Renal cortical epithelial cell (primary cell): Measurements from ENCODE around the gene GAK. TPM values are rescaled to one million over a fixed set of nuclear protein-coding genes. Genes with fewer than 3 reads are reported as not detected.
A peak's percentile ranks its signal among the peaks of the same experiment; 100 is the strongest.
"Not testable (repeated sequence)": the region's sequence is repeated elsewhere in the genome, so short reads cannot be mapped to it uniquely, and the experiment has no call there.

ENCODE experiments used
- DNase-seq: peaks from one replicate; pipeline ENCODE4 v3.0.0-alpha.2; 2011; ENCODE audit warnings: low read depth
- total RNA-seq: library from RNA; depleted of rRNA; stranded (reverse); fragments of >200 nt; gene quantifications from 2 replicates; pipeline ENCODE4 v1.2.3, GENCODE V29; 2014

Gene GAK
- total RNA-seq = 77.4 and 78.6 TPM in 2 replicates

DNA sequence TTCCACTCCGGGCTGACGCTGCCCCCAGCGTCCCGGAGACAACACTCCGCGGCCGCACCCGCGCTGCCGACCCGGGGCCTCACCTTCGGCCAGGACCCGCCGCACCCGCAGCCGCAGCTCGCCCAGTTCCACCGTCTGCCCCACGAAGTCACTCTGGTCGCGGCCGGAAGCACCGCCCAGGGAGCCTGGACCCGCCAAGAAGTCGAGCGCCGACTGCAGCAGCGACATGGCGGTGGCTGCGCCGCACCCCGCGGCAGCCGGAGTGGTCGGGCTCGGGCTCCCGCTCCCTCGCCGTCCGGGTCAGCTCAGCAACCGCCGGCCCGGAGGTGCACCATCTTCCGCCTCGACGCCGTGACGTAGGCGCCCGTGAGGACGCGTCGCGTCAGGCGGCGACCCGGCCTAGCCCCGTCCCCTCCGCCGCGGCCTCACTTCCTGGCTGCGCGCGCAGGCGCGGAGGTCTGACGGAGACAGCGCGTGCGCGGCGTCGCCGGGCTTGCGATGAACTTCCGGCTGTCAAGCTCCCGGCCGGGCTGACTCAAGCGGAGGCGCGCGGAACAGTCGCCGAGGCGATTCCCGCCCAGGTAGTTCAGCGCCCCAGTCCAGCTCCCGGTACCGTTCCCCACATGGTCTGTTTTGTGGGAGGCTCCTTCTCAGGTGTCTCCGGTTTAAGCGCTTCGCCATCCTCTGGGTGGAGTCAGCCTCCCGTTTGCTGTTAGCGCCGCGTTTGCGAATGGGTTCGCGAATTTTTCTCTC lies at the start of gene GAK, which contains the start of gene TMEM175:
GAK (minus strand) TSS at position 357 of the 753 bp plus-strand sequence; CDS start at position 228, 129 bp downstream.
TMEM175 (plus strand) TSS at position 501 of the 753 bp plus-strand sequence. CDS start 15,280 bp downstream, outside the sequence.
- peak; percentile 88 for DNase-seq

DNA sequence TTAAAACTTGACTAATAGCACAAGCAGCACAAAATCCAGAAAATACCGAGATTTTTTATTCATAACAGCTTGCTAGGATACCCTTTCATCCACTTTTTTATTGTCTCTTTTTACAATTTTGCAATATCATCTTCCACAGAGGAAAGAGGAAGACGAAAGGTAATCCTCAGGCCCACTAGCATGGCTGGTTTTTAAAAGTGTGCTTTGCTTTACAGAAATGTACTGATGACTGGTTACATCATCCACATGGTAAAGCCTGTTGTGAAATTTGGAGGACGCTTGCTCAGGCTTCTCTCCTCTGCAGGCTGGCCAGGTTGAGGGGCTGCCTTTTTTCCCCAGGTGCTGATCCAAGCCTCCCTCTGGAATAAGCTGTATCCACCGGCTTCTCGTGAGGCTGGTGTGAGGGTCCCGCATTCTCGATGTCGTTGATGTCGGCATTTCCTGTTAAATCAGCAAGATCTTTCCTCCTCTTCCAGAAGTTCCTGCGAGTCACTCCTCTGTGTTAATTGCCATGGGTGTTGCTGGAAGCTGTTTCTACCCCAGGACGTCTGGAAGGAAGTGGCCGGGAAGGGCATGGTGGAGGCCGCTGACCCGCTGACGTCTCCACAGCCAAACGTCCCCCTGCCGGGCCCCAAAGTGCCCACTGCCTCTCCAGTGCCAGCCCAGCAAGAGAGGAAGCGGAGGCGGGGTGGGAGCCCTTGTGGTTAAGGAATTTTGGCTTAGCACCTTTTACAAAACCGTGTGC lies 47.0 kb upstream of the GAK start:
- no peak for DNase-seq

DNA sequence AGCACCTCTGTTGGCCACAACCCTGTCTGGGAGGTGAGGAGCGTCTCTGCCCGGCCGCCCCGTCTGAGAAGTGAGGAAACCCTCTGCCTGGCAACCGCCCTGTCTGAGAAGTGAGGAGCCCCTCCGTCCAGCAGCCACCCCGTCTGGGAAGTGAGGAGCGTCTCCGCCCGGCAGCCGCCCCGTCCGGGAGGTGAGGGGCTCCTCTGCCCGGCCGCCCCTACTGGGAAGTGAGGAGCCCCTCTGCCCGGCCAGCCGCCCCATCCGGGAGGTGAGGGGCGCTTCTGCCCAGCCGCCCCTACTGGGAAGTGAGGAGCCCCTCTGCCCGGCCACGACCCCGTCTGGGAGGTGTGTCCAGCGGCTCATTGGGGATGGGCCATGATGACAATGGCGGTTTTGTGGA lies 43.9 kb upstream of the GAK start:
- not testable (repeated sequence) for DNase-seq

DNA sequence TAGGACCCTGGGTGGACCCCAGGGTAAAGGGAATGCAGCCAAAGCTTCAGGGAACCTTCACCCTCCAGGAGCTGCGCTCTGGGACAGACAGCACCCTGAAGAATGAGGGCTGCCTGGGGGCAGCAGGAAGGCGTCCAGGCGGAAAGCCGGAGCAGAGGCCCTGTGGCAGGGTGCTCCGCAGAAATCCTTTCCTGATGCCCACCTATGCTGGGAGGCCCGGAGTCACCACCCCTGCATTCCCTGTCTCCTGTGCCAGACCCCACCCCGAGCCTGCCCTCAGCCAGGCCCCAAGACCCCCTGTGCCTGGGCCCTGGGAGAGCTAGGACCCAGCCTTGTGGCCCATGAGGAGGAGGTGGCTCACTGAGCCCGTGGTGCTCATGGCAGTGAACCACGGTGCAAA lies 42.6 kb upstream of the GAK start:
- DNase-seq = no peak

DNA sequence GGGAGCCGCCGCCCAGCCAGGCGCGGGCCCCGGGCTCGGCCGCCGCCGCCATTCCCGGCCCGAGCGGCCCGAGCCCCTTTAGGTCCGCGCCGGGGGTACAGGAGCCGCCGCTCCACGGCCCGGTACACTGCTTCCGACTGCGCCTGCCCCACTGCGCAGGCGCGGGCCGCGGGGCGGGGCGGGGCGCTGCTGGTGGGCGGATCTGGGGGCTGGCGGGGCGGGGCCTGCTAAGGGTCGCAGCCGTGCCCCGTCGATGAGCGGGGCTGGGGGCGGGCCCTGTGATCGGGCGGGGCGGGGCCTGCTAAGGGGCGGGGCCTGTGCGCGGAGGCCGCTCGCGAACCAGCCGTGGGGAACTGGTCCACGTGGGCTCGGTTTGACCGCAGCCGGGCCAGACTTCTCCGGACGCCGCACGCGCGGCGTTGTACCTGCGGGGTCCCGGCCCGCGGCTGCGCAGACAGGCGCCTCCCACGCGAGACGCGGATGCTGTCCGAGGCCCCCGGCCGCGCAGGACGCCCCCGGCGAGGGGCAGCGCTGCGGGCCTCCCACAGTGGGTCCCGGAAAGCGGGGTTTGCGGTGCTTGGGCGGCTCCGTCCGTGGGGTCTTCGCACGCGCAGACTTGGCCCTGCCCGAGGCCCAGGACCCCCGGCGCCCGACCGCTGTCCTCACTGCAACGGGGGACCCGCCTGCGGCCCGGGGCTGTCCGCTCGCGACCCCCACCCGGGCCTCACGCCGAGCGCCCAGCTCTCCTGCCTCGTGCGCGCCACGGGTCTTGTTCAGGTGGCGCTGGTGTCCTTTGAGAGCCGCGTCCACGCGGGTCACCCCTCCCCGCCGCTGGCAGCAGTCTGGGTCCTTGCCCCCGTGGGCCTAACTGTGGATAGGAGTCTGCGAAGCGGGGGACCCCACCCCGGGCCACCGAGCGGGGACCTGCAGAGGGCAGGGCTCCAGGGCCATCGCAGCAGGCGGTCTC lies 41.6 kb upstream of the GAK start, which contains the start of gene DGKQ:
DGKQ (minus strand) TSS at position 139 of the 967 bp plus-strand sequence; CDS start at position 52, 87 bp downstream.
- no peak for DNase-seq

DNA sequence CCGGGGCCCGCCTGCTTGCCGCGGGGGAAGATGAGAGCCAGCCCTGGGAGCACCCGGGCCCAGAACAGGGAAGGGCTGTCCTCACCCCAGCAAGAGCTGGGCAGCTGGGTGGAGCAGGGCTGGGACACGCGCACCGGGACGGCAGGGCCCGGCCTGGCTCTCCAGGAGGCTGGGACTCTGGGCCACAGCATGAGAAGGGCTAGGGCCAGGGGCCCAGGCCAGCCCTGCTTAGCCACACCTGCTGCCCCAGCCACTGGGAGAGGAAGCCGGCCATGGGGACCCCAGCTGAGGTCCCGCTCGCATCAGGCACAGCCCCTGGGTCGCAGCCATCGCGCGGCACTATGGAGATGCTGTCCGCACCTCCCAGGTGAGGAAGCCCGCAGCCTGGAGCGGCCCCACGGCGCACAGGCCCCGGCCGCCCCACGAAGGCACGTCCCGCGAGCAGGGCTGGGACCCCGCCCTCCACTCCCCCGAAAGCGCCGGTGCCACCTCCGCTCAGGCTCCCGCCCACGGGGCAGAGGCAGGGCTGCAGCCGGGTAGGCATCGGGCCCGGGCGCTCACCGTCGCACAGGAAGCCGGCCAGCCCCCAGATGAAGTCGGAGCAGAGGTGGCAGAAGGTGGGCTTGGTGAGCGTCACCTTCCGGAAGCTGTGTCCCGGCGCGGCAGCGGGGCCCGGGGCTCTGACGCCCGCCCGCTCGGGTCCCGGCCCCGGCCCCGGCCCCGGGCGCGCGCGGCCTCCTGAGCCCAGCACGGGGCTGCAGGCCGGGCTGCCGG lies 40.7 kb upstream of the GAK start:
- DNase-seq = no peak

DNA sequence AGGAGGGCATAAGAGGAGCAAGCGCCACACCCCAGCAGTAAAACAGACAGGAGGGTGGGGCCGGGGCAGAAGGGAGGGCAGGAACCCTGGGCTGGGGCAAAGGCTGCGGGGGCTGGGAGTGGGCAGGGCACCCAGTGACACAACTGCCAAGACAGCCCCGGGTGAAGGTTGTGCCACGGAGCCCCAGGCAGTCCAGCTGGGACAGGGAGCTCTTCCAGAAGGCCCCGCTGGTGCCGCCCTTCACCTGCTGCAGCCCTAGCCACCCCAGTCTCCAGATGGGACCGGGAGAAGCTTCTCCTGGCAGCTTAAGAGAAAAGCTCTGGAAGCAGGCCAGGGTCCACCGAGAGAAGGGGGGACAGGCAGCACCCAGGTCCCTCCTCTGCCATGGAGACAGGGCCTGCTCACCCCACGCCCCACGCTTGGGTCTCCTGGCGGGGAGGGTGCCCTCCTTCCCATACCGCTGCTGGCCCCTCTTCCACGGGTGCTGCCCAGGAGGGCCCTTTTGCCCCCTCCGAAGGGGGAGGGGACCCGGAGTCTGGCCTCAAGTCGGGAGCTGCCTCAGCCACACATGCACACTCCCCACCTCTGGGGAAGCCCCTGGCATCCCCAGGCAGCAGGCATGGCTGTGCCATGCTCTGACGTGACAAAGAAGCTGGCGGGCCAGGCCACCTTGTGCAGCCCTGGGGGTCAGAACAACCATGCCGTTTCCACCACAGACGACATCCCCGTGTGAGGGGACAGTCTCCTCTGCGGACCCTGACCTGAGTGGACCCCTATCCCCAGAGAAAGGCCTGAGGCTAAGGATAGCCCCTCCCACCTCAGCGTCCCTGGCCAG lies 39.8 kb upstream of the GAK start:
- no peak for DNase-seq

DNA sequence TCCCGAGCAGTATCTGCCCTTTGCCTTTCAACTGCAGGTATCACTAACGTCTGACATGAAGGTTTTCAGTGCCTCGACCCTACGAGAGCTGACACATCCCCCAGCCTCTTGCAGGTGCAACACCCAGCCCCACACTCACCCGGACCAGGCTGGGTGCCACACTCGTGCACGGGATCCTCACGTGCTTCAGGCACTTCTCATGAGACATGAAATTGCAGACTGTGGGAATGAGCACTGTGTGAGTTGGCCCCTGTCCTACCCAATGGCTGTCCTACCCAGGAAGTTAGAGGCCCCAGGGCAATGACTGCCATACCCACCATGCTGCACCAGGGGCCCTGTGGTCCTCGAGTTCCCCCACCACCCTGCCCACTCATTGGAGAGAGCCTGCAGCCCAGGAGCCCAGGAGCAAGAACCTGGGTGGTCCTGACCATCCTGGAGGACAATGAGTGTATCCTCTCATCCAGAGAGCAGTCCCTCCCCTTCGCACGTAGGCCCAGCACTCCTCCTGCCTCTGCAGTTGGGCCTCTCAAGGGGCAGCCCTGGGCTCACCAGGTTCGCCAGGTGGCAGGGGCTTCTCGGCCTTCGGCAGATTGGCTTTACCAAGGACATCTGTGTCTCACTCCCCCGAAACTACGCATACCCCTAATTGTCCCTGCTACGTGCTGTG lies 38.9 kb upstream of the GAK start:
- DNase-seq = no peak

DNA sequence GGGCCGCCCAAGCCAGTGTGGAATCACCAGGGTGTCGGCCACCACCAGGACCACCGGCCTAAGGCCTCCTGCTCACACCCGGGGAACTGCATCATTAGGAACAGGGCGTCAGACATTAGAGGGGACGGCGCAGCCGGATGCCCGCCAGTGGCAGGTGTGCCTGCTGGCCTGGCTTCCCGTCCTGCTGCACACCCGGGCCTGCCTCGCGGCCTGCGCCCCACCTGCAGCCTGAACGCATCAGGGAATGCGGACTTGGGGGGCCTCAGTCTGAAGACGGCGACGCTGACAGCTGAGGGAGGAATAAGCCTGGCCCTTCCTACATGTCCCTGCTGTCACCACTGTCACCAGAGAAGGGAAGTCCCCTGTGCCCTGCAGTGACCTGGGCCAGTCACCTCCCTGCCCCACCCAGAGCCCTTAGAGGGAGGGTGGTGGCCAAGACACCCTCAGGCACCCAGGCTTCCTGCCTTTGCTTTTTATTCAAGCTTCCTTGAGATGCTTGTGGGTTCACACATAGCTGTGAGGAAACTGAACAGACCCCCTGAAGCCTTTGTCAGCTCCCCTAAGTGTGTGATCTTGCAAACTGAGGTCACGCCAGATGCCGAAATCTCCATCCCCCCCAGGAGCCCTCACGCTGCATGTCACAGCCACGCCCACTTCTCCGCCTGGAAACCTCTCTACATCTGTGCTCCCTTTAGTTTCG lies 38.1 kb upstream of the GAK start:
- no peak for DNase-seq

DNA sequence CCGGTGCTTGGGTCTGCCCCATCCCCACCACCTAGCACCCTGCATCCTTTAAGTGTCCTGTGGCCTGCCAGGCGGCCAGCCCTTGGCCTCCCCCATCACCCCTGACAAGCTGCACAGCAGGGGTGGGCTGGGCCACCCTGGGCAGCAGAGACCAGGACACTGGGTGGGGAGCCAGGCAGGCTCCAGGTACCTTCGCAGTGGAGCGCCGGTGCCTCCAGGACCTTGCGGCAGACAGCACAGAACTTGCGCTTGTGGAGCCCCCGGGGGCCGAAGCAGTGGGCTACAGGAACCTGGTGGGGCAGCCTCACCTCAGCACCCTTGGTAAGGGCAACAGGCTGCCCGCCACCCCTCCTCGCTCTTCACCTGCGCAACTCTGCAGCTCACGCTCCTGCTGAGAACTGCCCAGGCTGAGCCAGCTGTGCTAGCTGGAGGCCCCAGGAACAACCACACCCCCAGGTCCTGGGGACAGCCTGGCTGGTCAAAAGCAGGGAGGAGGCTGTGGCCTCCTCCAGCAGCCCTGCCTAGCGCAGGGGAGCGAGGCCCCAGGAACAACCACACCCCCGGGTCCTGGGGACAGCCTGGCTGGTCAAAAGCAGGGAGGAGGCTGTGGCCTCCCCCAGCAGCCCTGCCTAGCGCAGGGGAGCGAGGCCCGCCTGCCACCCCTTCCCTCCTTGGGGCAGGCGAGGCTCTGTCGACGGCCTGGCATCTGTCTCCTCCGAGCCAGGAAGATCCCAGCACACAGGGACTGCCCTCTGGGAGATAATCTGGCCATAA lies 36.7 kb upstream of the GAK start:
- DNase-seq = no peak

DNA sequence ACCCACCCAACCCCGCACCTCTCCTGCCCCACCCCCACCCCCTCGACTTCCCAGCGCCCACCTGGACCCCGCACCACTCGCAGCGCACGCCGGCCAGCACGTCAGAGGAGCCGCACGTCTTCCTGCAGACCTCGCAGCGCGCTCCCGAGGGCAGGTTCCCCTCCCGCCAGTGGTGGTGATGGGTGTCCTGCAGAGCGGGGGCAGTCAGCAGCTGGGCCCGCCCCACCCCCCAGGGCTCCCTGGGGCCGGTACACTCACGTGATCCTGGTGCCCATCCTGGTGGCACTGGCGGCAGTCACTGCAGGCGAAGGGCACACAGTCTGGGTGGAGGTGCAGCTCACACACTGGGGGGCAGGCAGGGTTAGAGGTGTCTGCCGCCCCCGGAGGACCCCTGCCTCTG lies 36.1 kb upstream of the GAK start:
- DNase-seq = no peak

DNA sequence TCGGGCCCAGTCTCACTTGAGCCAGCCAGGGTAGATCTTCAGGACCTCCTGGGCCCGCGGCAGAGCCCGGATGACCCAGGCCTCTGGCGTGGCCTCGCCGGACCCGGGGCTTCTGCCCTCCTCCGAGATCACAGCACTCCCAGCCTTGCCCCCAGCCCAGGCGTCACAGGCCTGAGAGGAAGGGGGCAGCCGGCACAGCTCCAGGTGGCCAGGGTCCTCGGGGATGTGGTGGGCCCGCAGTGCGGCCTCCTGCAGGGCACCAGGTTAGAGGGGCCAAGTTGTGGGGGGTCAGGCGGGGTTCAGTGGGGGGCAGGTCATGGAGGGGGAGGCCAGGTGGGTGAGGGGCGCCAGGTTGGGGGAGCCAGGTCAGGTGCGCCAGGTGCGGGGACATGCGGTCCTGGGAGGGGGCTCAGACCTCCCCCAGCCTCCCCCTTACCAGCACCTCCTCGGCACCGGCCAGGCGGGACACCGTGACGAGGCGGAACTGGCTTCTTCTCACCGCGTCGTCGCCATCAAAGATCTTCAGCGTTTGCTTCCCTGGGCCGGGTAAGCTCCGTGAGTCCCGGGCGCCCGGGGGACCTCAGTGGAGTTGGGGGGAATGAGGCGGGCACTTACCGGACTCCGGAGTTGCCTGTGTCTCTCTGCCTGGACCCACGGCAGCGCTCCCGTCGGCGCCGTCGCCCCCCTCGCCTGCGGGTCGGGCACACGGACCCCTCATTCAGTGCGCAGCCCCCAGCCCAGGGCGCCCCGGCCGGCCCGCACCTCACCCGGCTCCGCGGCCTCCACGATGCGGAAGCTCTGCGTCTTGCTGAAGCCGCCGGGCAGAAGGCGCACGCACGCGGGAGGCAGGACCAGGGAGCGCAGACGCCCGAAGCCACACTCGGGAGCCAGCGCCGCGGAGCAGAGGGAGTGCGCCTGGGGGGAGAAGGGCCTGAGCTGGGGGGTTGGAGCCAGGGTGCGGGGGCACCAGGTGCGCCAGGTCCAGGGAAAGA lies 35.3 kb upstream of the GAK start:
- no peak for DNase-seq

DNA sequence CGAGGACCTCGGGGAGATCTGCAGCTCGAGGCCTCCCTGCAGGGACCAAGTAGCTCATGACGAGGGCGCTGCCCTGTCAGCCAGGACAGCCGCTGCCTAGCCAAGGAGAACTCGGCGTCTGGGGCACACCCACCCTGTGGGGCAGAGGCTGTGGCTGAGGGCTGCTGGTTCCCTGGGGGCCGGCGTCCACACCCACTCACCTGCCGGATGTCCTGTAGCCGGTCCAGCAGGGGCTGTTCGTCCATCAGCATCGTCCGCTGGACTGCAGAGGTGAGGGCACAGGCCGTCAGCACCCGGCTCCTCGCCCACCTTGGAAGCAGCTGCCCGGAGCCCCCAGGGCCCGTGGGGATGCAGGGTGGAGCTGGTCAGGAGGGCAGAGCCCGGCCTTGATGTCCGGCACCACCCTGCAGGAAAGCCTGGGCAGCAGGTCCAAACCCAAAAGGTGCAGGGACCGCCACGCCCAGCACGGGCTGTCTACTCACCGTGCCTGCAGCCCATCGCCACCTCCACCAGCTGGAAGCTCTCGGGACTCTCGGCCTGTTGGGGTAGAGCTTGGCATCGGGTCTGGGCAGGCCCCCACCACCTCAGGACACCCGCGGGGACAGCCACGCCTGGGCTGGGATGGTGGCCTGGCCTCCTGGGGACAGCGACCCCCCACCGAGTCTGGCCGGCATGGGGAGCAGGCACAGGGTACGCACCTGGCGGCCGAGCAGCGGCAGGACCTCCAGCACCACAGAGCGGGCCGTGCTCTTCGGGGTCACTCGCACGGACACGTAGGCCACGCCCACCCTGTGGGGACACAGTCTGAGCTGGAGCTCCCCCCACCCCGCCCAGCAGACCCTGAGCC lies 34.4 kb upstream of the GAK start:
- DNase-seq = no peak

DNA sequence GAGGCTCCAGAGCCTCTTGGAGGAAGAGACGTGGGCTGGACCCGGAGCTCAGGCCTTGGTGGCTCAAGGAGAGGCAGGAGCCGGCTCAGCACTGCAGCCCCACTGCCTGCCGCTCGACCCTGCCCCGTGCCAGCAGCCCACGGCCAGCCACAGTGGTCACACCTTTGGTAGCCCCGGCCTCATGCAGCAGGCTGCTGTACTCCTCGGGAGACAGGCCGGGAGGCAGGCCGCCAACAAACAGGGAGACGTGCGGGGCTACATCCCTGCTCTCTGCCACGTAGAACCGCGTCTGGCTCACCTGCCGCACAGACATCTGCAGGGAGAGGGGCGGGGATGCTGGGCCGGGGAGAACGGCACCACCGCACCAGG lies 33.6 kb upstream of the GAK start:
- no peak for DNase-seq

DNA sequence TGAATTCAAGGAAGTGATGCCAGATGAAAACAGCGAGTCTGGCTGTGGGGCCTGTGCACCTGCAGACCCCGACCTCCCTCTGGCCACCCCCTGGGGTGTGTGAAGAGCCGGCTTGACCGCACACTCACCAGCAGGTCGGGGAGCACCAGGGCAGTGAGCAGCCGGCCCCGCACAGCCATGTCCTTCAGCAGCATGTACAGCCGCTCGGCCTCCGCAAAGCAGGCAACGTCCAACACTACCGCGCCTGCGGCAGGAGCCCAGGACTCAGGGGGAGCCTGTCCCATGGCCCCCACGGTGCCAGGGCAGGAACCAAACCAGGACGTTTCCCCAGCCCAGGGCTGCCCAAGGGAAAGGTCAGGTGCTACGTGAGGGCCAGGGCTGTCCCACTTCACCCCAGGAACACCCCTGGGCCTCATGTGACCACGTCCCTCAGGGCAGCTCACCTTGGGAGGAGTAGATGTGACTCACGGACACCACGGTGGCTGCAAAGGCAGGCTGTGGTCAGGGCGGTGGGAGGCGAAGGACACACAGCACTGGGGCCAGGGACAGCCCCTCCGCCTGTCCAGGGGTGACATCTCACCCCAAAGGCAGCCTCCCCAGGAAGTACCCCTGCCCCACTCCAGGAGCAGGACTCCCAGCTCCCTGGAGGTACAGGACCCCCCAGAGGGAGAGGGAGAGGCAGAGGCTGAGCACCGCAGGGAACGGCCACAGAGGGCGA lies 33.1 kb upstream of the GAK start:
- no peak for DNase-seq
